SKM-1 treated with dmso at 0.1 percent for 144 hours (cell line): Measurements from ENCODE around the gene WDR27.
"Not testable (repeated sequence)": the region's sequence is repeated elsewhere in the genome, so short reads cannot be mapped to it uniquely, and the experiment has no call there.

Experiments used
- DNase-seq: peaks from one replicate; lab custom pipeline; 2025; ENCODE audit not compliant: unreplicated experiment; lab: John Stamatoyannopoulos, UW

Gene WDR27

DNA sequence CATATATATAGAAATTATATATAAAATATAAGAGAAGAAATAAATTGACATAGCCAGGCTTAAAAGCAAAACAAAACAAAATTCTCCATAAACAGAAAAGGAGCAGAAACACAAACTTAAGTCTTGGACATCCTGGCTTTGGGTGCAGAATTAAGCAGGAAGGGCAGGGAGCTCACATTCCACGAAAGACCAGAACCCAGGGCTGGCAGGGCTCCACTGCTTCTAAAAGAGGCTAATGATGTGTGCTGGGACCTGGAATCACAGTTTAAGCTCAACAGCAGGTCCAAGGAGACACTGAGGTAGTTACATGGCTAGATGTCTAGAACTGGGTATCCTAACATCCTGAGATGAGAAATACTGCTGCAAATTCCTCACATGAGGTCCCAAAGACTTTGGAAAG lies 210.3 kb downstream of the WDR27 start:
- no peak for DNase-seq

DNA sequence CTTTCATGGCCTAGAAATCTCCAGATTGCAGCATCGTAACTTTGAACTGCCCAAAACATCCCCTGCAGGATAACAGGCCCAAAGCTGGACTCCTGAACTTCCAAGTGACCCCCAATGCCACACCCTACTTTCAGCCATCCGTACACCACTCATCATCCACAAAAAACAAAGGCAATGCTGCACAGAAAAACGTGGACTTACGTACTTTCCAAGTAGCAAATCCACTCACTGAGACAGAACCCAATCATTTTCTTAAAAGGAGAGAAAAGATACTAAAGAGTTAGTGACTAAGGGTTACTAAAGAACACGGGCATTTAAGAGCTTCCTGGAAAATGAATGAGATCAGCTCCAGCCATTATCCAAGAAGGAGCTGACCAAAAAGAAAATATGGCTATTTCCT lies 211.0 kb downstream of the WDR27 start:
- no peak for DNase-seq

DNA sequence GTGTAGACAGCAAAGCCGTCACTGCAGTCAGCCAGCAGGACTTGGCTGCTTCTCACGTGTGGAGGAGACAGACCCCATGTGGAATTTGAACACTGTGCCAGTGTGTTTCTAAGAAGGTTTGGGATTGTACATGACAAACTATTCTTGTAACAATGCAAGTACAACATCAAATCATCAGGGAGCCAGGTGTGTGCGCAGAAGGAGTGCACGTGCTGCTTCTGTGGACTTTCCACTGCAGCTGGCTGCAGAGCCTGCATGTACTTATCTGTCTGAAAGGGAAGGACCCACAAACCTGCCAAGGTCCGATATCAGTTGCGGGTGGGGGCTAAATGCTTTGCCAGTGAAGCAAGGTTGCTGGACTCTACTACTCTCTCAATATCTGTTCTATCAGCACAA lies 211.6 kb downstream of the WDR27 start:
- DNase-seq, result no peak

DNA sequence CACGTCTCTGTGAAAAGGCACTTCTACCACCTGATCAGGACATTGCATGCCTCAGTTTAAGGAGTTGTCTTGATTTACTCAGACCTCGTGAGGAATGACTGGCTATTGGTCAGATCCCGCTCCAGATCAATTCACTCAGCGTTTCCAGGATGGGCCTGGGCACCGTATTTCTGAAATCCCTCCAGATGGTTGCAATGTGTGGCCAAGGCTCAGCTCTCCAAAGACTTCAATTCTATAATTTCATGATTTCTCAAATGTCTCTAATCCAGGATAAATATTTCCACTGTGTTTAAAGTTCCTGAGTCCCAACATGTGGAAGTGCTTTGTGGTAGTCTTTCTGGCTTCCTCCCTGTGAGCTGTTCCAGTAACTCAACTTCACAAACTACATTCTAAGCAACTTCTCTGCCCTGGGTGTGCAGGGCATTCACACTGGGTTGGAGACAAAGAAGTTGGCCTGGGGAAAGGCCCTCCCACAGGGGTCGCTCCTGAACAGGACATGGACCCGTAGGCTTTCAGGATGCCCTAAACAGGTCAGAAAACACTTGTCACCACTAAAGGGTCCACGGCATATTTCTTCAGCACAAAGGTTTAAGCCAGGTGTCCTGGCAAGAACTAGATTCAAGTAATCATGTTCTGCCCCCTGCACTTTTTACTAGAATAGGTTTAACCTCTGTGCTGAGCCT lies 212.1 kb downstream of the WDR27 start:
- no peak for DNase-seq

DNA sequence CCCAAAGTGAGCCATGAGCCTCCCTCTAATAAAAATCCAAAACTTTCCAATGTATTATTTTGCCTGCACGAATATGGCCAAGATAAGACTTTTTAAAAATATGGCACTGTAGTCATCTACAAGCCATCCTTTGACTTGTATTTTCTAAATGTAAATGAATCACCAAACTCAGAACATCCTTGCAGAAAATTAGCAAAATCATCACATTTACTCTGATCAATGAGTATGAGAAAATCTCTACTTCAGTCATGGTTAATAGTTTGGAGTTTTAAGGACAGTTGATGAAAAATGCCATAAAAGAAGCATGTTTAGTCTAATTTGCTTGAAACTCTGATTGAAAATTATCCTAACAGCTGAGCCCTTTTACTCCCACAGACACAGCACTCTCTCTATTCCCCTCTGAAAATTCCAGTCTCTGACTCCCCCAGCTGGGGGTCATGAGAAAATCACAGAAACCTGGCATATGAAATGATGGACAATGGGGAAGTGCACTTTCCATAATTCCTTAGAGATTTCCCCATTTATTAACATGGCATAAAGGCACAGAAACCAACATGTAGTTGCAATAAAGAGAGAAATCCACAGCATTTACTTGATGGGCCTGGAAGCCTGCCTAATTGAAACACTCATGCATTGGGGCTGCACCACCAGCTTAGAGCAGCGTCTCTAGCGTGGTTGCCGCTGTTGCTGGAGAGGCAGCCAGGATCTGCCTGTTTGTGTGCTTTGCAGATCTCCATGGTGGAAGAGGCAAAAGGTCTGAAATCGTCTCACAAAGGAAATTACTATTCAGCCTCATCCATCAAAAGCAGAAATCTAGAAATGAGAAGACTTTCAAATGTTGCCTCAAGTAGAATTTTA lies 214.0 kb downstream of the WDR27 start:
- no peak for DNase-seq

DNA sequence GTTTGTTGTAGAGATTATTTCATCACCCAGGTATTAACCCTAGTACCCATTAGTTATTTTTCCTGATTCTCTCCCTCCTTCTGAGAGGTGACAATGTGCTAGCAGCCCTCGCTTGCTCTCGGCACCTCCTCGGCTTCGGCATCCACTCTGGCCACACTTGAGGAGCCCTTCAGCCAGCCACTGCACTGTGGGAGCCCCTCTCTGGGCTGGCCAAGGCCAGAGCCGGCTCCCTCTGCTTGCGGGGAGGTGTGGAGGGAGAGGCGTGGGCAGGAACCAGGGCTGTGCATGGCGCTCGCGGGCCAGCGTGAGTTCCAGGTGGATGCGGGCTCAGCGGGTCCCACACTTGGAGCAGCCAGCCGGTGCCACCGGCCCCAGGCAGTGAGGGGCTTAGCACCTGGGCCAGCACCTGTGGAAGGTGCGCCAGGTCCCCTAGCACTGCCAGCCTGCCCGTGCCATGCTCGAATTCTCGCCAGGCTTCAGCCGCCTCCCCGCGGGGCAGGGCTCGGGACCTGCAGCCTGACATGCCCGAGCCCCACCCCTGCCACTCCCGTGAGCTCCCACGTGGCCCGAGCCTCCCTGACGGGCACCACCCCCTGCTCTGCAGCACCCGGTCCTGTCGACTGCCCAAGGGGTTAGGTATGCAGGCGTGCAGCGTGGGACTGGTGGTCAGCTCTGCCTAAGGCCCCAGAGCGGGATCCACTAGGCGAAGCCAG lies 221.9 kb downstream of the WDR27 start:
- no peak for DNase-seq

DNA sequence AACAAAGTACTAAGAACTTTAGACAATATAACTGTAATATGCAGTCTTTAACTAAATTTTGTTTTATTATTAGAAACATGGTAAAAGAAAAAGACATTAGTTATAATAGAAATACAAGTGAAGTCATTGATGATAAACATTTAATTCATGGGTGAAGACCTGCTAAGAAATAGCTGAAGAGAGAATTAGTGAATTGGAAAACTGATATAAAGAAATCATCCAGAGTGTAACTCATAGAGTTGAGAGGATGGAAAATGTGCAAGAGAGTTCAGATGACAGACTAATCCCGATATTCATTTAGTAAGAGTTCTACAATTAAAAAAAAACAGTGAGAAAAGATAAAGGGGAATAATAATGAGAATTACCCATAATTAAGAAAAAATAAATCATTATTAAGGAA lies 227.5 kb downstream of the WDR27 start:
- no peak for DNase-seq

DNA sequence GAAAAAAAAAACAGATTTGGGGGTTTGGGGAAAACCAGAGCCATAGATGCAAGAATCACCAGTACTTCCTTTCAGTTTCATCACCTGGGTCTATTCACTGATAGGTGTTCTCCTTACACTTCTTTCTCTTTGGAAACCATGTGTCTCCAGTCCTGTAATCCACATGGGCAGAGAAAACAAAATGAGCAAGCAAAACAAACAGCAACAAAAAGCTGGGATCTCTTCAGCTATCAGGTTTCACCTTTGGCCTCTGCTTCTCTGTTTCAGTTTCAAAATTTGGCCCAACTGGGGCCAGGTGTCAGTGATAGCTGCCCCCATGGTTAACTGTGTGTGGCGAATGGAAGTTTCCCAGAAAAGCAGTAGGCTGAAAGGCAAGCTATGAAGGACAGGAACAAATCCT lies 228.2 kb downstream of the WDR27 start:
- no peak for DNase-seq

DNA sequence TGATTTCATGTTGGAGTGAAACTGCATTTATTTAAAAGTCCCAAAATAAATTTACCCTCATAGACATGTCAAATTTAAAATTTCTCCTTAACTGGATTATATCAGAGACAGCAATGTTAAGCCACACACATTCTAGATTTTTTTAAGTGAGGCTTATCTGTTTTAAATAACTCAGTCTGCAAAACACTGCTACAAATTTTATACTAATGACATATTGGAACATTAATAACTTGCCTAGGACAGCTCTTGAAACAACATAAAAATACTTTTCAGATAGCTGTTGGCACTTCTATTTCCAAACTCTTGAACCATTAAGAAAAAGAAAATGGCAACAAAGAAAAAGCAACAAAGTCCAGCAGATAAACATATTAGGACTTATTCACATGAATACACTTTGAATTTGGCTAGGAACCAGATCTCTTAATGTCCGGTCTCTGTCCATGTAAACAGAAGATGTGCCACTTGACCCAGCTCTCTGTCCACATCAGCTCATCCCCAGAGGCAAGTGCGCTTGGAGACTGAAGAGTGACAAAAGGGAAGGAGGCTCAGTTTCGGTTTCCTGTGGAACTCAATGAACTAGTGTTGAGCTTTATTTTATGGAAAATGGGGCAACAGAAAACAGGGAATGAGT lies 228.9 kb downstream of the WDR27 start:
- no peak for DNase-seq

DNA sequence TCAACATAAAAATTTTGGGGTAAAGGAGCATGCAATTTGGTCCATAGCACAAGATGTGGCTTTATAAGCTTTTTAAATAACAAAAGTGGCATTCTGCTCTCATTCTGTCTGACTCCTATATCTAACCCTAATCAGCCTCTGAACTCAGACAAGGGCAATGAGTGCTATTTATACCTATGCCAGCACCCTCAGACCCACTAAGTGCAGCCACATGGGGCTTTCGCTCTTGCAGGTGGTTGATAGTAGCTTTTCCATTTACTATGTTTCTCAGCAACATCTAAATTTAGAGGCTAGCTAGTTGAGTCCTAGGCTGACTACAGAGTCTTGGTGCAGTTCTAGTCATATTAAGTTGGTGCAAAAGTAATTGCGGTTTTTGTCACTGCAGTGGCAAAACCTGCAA lies 231.0 kb downstream of the WDR27 start:
- no peak for DNase-seq

DNA sequence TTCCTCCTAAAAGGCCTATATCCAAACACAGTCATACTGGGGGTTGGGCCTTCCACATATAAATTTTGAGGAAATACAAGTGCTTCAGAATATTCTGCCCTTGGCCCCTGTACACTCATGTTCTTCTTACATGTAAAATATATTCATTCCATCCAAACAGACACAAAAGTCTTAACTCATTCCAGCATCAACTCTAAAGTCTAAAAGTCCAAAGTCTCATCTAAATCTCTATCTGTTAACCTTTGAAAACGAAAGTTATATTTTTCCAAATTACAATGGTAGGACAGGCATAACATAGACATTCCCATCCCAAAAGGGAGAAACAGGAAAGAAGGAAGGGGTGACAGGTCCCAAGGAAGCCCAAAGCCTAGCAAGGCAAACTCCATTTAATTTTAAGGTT lies 232.8 kb downstream of the WDR27 start:
- no peak for DNase-seq

DNA sequence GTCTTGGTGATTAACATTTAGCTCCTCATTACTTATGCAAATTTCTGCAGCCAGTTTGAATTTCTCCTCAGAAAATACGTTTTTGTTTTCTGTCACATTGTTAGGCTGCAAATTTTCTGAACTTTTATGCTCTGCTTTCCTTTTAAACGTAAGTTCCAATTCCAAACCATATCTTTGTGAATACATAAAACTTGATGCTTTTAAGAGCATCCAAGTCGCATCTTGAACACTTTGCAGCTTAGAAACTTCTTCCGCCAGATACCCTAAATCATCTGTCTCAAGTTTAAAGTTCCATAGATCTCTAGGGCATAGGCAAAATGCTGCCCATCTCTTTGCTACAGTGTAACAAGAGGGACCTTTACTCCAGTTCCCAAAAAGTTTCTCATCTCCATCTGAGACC lies 234.1 kb downstream of the WDR27 start:
- DNase-seq, result not testable (repeated sequence)

DNA sequence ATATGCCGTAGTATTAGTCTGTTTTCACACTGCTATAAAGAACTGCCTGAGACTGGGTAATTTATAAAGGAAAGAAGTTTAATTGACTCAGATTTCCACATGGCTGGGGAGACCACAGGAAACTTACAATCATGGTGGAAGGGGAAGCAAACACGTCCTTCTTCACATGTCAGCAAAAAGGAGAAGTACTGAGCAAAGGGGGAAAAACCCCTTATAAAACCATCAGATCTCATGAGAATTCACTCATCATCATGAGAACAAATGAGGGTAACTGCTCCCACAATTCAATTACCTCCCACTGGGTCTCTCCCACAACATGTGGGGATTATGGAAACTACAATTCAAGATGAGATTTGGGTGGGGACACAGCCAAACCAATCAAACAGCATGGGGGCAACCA lies 235.6 kb downstream of the WDR27 start:
- DNase-seq, result not testable (repeated sequence)

DNA sequence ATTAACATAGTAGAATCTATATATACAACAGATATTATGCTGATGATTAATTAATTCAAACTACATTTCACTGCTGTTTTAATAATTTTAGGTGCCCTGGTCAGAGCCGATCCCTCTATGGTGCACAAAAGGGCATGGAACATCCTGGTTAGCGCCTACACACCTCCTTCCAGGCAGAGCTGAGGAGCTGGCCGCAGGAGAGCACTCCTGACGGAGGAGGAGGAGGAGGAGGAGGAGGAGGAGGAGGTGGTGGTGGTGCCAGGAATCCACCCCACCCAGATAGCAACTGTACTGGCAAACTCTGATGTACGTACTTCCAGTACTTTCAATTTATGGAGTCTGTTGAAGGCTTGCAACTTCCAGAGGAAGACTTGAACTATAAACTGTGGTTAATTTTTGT lies 244.1 kb downstream of the WDR27 start:
- no peak for DNase-seq

DNA sequence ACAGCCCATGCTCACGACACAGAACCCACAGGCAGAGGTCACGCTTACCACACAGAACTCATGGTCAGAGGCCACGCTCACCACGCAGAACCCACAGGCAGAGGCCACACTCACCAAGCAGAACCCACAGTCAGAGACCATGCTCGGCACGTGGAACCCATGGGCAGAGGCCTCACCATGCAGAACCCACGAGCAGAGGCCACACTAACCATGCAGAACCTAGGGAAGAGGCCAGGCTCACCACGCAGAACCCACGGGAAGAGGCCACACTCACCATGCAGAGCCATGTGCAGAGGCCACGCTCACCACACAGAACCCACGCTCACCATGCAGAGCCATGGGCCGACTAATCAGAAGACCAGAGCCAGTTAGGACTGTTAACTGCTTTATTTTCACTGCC lies 245.0 kb downstream of the WDR27 start:
- no peak for DNase-seq

DNA sequence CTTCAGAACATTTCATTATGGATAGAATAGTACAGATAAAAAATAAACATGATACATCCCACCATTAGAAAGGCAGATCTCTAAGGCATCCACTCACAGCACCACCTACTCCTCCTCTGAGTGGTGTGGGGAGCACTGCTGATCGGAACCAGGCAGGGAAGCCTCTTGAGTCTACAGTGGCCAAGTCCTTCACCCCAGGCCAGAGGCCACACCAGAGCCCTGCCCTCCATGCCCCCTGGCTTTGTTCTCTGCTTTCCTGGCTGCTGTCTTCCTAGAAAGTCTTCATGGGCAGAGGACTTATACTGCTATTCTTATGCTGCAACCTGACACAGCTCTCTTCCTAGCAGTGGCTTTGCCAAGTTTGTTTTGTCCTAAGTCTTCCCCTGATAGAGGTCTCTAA lies 246.4 kb downstream of the WDR27 start:
- DNase-seq, result no peak

DNA sequence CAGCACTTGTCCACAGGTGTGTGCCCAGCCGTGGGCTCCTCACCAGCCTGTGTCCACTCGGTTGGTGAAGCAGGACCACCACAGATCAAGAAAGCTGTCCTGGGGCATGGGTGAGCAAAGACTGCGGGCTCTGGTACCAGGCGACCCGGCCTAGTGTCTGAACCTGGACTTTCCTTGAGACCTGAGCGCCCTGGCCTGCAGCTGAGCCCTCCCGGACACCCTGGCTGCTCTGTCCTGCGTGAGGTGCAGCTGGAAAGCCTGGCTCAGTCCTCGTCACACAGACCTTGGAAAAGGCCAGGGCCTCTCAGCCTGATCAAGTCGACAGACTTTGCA lies 247.0 kb downstream of the WDR27 start:
- DNase-seq, result no peak

DNA sequence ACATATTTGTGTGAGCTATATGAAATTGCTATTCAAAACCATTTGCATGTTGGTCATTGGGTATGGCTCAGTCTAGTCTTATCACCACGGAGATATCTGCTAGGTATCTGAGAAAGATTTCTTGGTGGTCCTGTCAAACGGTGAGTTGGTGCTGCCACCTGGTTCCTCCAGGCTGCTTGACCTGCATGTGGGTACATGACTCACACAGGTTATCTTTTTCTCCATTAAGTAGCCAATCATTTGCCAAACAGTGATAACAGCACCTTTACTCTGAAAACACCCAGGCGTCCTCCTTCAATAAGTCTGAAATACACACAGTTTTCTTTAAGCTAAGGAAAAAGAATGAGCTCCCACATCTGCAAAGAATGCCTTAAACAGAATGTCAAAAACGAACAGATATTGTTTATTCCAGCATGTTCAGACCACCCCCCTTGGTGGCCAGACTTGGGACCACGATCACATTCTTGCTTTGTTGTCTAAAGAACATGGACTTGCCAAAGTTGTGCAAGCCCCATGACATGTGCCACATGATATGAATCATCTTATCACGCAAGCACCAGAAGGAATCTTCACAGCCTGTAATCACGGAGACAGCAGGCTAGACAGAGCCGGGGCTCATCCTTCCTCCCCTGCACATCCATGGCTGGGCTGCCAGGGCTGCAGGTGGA lies 247.5 kb downstream of the WDR27 start:
- DNase-seq, result no peak

DNA sequence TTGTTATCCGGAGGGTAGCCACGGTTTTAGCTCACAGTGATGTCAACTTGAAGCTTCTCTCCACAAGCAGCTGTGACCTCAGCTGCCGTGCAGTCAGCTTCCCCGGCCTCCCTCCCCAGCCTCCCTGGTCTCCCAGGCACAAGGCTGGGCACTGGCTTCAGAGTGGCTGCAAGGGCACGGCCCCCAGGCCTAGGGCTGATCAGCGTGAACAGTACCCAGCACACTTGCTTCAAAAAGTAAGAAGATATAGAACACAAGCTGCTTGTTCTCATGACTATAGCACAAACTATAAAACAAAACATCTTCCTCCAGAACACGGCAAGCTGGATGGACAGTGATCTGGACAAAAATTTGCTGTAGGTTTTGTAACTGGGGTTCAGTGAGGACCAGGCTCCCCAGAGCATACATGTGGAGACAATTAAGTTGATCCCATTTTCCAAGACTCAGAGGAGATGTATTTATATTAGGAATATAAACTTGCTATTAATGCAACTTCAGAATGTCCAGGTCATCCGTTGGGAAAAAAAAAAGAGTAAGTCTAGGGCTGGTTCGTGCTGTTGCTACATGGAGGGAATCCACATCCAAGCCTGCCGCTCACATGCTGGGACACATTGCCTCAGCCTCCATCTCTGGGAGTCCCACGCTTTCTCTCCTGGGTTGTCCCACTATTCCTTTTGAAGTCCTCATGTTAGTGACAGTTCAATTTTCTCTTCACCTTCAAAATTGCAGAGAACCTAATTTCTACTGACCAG lies 248.8 kb downstream of the WDR27 start:
- no peak for DNase-seq

DNA sequence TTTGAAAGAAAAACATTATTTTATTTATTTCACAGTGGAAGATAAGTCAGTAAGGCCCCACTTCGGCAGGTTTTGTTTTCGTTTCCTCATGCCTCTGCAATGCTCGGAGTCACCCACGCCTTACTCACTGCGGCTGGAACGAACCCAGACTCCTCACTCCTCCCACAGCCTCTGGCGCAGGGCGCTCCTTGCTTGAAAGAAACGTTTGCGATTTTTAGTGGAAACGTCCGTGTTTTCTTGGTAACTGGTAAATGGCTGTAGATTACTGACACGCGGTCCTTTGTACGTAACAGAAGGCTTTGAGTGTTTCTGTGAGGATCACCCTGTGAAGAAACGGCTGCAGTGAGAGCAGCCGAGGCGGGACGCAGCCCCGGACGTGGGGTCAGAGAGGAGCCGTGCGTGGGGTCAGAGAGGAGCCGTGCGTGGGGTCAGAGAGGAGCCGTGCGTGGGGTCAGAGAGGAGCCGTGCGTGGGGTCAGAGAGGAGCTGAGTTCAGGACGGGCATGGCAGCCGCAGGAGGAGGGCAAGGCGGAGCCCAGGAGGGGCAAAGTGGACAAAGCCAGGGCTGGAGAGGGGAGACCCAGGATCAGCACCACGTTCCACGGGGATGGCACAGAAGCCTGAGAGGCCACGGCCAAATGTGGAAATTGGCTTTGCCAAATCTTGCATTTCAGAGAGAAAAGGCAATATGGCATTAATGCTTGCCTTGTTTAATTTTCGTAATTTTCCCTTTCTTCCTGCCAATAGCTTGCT lies 249.5 kb downstream of the WDR27 start:
- DNase-seq, result no peak
